A673 (cell line): ENCODE results near the gene FGF21. TPM values are rescaled to one million over a fixed set of nuclear protein-coding genes. Genes with fewer than 3 reads are reported as not detected.

Source experiments
- BruUV-seq: library from RNA; stranded (reverse); fragments of 400-500 nt; replicated peaks from 2 replicates; lab custom pipeline; 2021; lab: Mats Ljungman, UMichigan
- CTCF ChIA-PET: fragments of 300-600 bp; sonication (Branson Sonifier 250); formaldehyde crosslinking; loops from one replicate; lab custom pipeline; 2022; ENCODE audit warnings: antibody characterized with exemption; lab: Charles Lee
- POLR2A ChIA-PET: fragments of 300-600 bp; sonication (Branson Sonifier 250); formaldehyde crosslinking; loops from one replicate; lab custom pipeline; 2022; ENCODE audit warnings: antibody characterized with exemption; ENCODE audit not compliant: low non-redundant PET; lab: Charles Lee
- DNase-seq: peaks from one replicate; pipeline ENCODE4 v3.0.0-alpha.2; 2015; ENCODE audit warnings: low spot score
- H3K27ac ChIP-seq: fragments of 200-600 bp; sonication (generic); 2 replicates; pipeline ENCODE4 v1.5.1; 2016; ENCODE audit warnings: mixed run types, low read depth, mild to moderate bottlenecking, mixed read lengths, antibody characterized with exemption, low read length; ENCODE audit not compliant: poor library complexity, severe bottlenecking
- H3K27me3 ChIP-seq: fragments of 200-600 bp; sonication (generic); replicated peaks from 2 replicates; pipeline ENCODE4 v1.6.1; 2017; ENCODE audit warnings: mixed run types, low read depth, mild to moderate bottlenecking, mixed read lengths, antibody characterized with exemption, low read length; ENCODE audit not compliant: insufficient read depth, poor library complexity
- H3K36me3 ChIP-seq: fragments of 200-600 bp; sonication (generic); 2 replicates; pipeline ENCODE4 v1.6.1; 2016; ENCODE audit warnings: mixed run types, mild to moderate bottlenecking, mixed read lengths, antibody characterized with exemption, low read length; ENCODE audit not compliant: insufficient read depth, poor library complexity, severe bottlenecking
- H3K4me1 ChIP-seq: fragments of 200-600 bp; sonication (generic); 2 replicates; pipeline ENCODE4 v1.6.1; 2017; ENCODE audit warnings: mixed run types, mild to moderate bottlenecking, mixed read lengths, antibody characterized with exemption, low read length; ENCODE audit not compliant: insufficient read depth, poor library complexity, severe bottlenecking
- H3K4me3 ChIP-seq: fragments of 200-600 bp; sonication (generic); 2 replicates; pipeline ENCODE4 v1.5.1; 2016; ENCODE audit warnings: low read depth, mixed run types, mild to moderate bottlenecking, mixed read lengths, low read length; ENCODE audit not compliant: poor library complexity, severe bottlenecking
- H3K9me3 ChIP-seq: fragments of 200-600 bp; sonication (generic); 2 replicates; pipeline ENCODE4 v1.6.1; 2016; ENCODE audit warnings: mixed run types, low read depth, mild to moderate bottlenecking, mixed read lengths, antibody characterized with exemption, low read length; ENCODE audit not compliant: poor library complexity, severe bottlenecking
- CTCF ChIP-seq: fragments of 300-800, 200-600 bp; sonication (generic); conservative IDR thresholded peaks from 2 replicates; pipeline ENCODE4 v1.5.1; 2017; ENCODE audit warnings: low read depth, mild to moderate bottlenecking, antibody characterized with exemption, low read length, moderate library complexity, mixed read lengths
- EZH2 ChIP-seq: fragments of 200-600 bp; sonication (generic); IDR thresholded peaks from 2 replicates; pipeline ENCODE4 v1.6.1; 2017; ENCODE audit warnings: borderline replicate concordance, low read depth, mild to moderate bottlenecking, mixed read lengths, antibody characterized with exemption, low read length; ENCODE audit not compliant: poor library complexity, severe bottlenecking
- intact Hi-C: fragments of 100-400 bp; cut with micrococcal nuclease; formaldehyde crosslinking; loops from one replicate; pipeline ENCODE4 v1.10.0; 2022; ENCODE audit not compliant: unreplicated experiment
- total RNA-seq: library from RNA; stranded (reverse); gene quantifications from 2 replicates; pipeline ENCODE4 v1.2.3, GENCODE V29; 2021

The FGF21 gene
- total RNA-seq, 1 experiment from 2014 or later = not detected

- CTCF ChIA-PET = no interaction called here
- Histone ChIP-seq H3K36me3 (no peaks in the 10 kb centered on the region), H3K4me3 (peak overlapping the region; percentile 56), H3K9me3 (no peaks in the 10 kb centered on the region), H3K27ac (peak overlapping the region; percentile 84), H3K4me1 (peaks cover 50% of the 10 kb centered on the region), H3K27me3 (no peaks in the 10 kb centered on the region)
- peak; percentile 100 for DNase-seq
- BruUV-seq = no TSS peak
- TF ChIP-seq CTCF (no peak), EZH2 (no peak)
- intact Hi-C loops = no loop called here
- POLR2A ChIA-PET = no interaction called here
These were observed 34.6 kb upstream of the FGF21 start for GRCh38 chr19:48720613-48721296.

DNA sequence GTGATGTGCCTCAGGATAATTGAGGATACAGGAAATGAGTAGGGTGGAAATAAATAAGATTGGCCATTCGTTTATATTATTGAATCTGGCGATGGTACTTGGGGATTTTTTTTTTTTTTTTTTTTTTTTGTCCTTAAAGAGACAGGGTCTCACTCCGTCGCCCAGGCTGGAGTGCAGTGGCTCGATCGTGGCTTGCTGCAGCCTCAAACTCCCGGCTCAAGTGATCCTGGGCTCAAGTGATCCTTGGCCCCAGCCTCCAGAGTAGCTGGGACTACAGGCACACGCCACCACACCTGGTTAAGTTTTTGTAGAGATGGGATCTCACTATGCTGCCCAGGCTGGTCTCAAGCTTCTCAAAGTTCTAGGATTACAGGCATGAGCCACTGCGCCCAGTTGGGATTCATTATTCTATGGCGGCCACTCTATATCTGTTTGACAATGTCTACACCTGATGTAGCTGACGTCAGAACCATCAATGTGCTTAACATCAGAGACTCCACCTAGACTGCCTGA is 33.1 kb upstream of the FGF21 start:
- CTCF ChIA-PET = no interaction called here
- Histone ChIP-seq H3K27me3 (no peaks in the 10 kb centered on the region), H3K27ac (no peak overlapping the region), H3K9me3 (no peaks in the 10 kb centered on the region), H3K4me3 (no peak overlapping the region), H3K36me3 (no peaks in the 10 kb centered on the region), H3K4me1 (peaks cover 46% of the 10 kb centered on the region)
- no TSS peak for BruUV-seq
- intact Hi-C loops = no loop called here
- no peak for DNase-seq
- POLR2A ChIA-PET = no interaction called here
- no peak for TF ChIP-seq CTCF
- TF ChIP-seq EZH2 = no peak

DNA sequence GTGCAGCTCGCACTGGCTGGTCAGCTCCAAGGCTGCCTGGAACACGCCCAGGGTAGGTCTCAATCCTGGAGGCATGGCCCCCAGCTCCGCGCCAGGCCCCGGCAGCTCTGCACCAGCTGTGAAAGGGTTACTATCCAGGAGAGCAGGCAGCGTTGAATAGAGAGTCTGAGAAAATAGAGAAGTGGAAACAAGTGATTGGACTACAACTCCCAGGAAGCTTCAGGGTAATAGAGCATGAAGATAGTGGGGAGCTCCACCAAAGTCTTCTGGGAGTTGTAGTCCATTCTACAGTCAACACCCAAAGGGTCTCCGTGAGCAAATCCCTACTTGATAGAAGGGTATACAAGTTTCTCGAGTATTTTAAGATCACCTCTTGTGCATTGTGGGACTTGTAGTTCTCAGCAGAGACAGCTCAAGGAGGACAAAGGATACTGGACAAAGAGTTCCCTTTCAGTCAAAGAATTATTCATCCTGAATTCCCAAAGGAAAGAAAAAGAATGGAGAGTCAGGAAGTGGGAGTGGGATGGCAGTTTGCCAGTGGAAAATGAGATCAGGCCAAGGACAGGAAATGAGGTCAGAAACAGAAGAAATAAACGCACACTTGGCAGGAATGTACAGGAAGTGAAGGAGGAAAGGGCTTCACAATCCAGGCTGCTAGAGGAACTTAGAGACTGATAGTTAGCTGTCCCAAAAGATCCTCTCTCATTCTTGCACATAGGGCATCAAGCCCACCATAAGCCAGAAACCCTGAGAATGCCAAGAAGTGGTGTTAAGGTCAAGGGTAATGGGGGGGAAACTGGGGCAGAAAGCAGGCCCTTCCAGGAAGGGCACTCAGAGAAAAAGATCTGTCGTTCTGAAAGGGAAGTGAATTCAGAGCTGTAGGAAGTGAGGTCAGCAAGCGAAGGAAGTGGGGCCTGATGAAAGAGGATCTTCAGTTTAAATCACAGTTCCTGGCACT is 30.2 kb upstream of the FGF21 start:
- no peak for TF ChIP-seq CTCF
- no peak for TF ChIP-seq EZH2
- Histone ChIP-seq H3K4me1 (peaks cover 43% of the 10 kb centered on the region), H3K27ac (peak overlapping the region; percentile 99), H3K27me3 (no peaks in the 10 kb centered on the region), H3K36me3 (no peaks in the 10 kb centered on the region), H3K4me3 (peak overlapping the region; percentile 5), H3K9me3 (no peaks in the 10 kb centered on the region)
- ChIA-PET CTCF (interaction anchor here (0.6 to 1.5 kb wide), 6 partner anchors 9 to 268 kb away, joined by 3 to 6 read pairs (median 3); partner anchors contain the start of genes HSD17B14 and RUVBL2), POLR2A (interaction anchor here (0.5 to 0.6 kb wide), 2 partner anchors 205 to 403 kb away, joined by 5 to 7 read pairs; no protein-coding TSS in a partner anchor)
- intact Hi-C loops = no loop called here
- peak; percentile 98 for DNase-seq
- TSS peak; percentile 55 for BruUV-seq
